Esophagus squamous epithelium (tissue), 5 donors: ENCODE measurements around the gene EPHA2. TPM values are rescaled to one million over a fixed set of nuclear protein-coding genes. Genes with fewer than 3 reads are reported as not detected.

Experiments
- DNase-seq: peaks from one replicate; lab custom pipeline; 2025; lab: John Stamatoyannopoulos, UW
- H3K27ac ChIP-seq, 4 donors: fragments of 200-600 bp; sonication (generic); one replicate each; pipeline ENCODE4 v1.5.1; 2016 to 2019; ENCODE audit warnings: mild to moderate bottlenecking in 1 of 4
- H3K27me3 ChIP-seq, 4 donors: fragments of 200-600 bp; sonication (generic); 1 replicate in 3 of 4; 2 replicates in 1 of 4; pipeline versions ENCODE4 v1.5.1 to v1.6.0; 2017 to 2021; ENCODE audit warnings: antibody characterized with exemption in 1 of 4
- H3K36me3 ChIP-seq, 3 donors: fragments of 200-600 bp; sonication (generic); one replicate each; pipeline ENCODE4 v1.5.1; 2016 to 2019
- H3K4me1 ChIP-seq, 3 donors: fragments of 200-600 bp; sonication (generic); one replicate each; pipeline ENCODE4 v1.5.1; 2017 to 2019
- H3K4me3 ChIP-seq, 4 donors: fragments of 200-600 bp; sonication (generic); 1 replicate in 3 of 4; 2 replicates in 1 of 4; pipeline ENCODE4 v1.5.1; 2016 to 2019; ENCODE audit warnings: mild to moderate bottlenecking in 2 of 4, moderate library complexity in 1 of 4
- H3K9me3 ChIP-seq, 3 donors: fragments of 200-600 bp; sonication (generic); one replicate each; pipeline ENCODE4 v1.5.1; 2016 to 2019
- CTCF ChIP-seq, 6 experiments: fragments of 450-650 bp in 4 of 6; fragments of 200-600 bp in 2 of 6; sonication (generic) in 2 of 6; IDR thresholded peaks; one replicate each; pipeline ENCODE4 v1.5.1; 2016 to 2019; ENCODE audit warnings: antibody characterized with exemption in 6 of 6, mild to moderate bottlenecking in 4 of 6, moderate library complexity in 4 of 6
- POLR2A ChIP-seq, 4 donors: fragments of 450-650 bp; IDR thresholded peaks; one replicate each; pipeline ENCODE4 v1.6.1; 2017; ENCODE audit warnings: antibody characterized with exemption in 4 of 4, mild to moderate bottlenecking in 4 of 4, moderate library complexity in 3 of 4
- WGBS, 2 donors: methylation state at CpG; one replicate each; pipeline ENCODE4 v1.1.5; 2018; 5-methylcytosine and 5-hydroxymethylcytosine counted together
- intact Hi-C: fragments of 100-400 bp; cut with DNase I; formaldehyde crosslinking; loops from one replicate; pipeline ENCODE4 v1.15.0; 2022
- total RNA-seq, 4 donors: library from RNA; depleted of rRNA; stranded (reverse); fragments of >200 nt; gene quantifications; one replicate each; pipeline ENCODE4 v1.1.0, GENCODE V29; 2016
- donor health status: DM: yes; HTN: yes; CAD: no.

EPHA2 gene
- total RNA-seq, 4 donors from 2014 or later, result 87.5 to 225 (median 137) TPM

- 82% methylated on average over 4 of the region's 11 CpGs; no CpG with 5 or more reads in 1 of the 2 donors for whole genome bisulfite sequencing, 2 donors
- H3K27me3 ChIP-seq, result no peaks in the 10 kb centered on the region
- intact Hi-C loops, result no loop called here
- H3K27ac ChIP-seq, result peak overlapping the region in 3 of 4 donors; percentile 55 to 79 (median 79)
- H3K4me3 ChIP-seq, result no peak overlapping the region
- DNase-seq, result no peak
- TF ChIP-seq CTCF (IDR thresholded peaks at IDR 0.05), result peak in 1 of 6 experiments; percentile 6
- no peak for TF ChIP-seq POLR2A (IDR thresholded peaks at IDR 0.05)
- H3K9me3 ChIP-seq, result no peaks in the 10 kb centered on the region
- H3K4me1 ChIP-seq, result peaks cover 12 to 80% (median 39%) of the 10 kb centered on the region in 3 donors
- peaks cover 19 to 67% (median 27%) of the 10 kb centered on the region in 3 donors for H3K36me3 ChIP-seq
These were observed 30.8 kb downstream of the EPHA2 start for GRCh38 chr1:16125088-16125470.

- Histone ChIP-seq H3K4me3 (no peak overlapping the region), H3K27me3 (no peaks in the 10 kb centered on the region), H3K27ac (peak overlapping the region; percentile 55 to 79 (median 76)), H3K36me3 (peaks cover 19 to 62% (median 27%) of the 10 kb centered on the region in 3 donors), H3K9me3 (no peaks in the 10 kb centered on the region), H3K4me1 (peaks cover 12 to 80% (median 39%) of the 10 kb centered on the region in 3 donors)
- no peak for TF ChIP-seq POLR2A (IDR thresholded peaks at IDR 0.05)
- TF ChIP-seq CTCF (IDR thresholded peaks at IDR 0.05), result no peak
- no peak for DNase-seq
- intact Hi-C loops, result no loop called here
- 76 to 83% methylated on average over 11 to 12 of the region's 18 CpGs for WGBS, 2 donors
These were observed 31.3 kb downstream of the EPHA2 start for GRCh38 chr1:16124377-16125087.

DNA sequence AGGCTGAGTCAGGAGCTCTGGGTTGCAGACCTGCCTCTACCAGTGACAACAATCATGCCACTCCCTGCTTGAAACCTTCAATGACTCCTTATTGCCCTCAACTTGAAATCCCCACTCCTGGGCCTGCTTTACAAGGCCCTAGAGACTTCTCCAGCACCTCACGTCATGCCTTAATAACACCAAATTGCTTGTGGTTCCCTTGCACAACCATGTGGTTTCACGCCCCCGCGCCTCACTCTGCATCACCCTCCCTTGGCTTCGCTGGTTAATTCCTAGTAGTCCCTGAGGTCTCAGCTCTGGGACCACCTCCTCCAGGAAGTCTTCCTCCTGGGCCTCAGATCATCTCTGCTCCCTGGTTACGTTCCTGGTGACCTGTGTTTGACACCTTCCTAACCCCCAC lies 33.0 kb downstream of the EPHA2 start:
- TF ChIP-seq CTCF (IDR thresholded peaks at IDR 0.05) (no peak), POLR2A (IDR thresholded peaks at IDR 0.05) (no peak)
- no peak for DNase-seq
- peak overlapping the region; percentile 72 to 79 (median 76) for H3K27ac ChIP-seq

DNA sequence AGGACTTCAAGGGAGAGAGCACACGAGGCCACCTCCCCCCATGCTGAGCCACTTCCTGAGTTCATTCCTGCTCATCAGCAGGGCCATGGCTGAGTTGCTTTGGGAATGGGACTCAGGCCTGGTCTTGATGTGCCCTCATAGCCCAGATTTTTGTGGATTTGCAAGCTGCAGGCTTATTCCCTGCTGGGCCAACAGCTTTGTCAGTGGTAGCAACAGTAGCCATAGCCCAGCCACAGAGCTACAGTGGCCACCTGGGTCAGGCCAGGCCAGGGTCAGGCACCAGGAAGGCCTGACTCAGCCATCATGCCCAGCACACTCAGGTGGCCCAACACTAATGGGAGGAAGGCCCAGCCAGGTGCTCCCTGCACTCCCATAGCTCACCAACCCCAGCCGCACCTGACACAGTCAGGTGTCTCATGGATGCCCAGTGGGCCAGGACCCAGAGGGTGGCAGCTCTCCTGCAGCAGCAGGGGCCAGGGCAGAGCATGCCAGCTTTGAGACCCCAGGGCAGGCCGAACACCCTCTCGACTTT lies 33.5 kb downstream of the EPHA2 start:
- no CpG with 5 or more reads among the region's 4 CpGs for WGBS, 2 donors
- Histone ChIP-seq H3K9me3 (no peaks in the 10 kb centered on the region), H3K36me3 (peaks cover 8 to 40% (median 19%) of the 10 kb centered on the region in 3 donors), H3K4me3 (no peak overlapping the region), H3K4me1 (peaks cover 12 to 72% (median 39%) of the 10 kb centered on the region in 3 donors), H3K27ac (peak overlapping the region; percentile 72 to 79 (median 76)), H3K27me3 (no peaks in the 10 kb centered on the region)
- intact Hi-C loops, result no loop called here
- no peak for TF ChIP-seq CTCF (IDR thresholded peaks at IDR 0.05)
- no peak for TF ChIP-seq POLR2A (IDR thresholded peaks at IDR 0.05)
- no peak for DNase-seq

More for the DNA sequence above, 33.0 kb downstream of the EPHA2 start:
- peaks cover 11 to 45% (median 23%) of the 10 kb centered on the region in 3 donors for H3K36me3 ChIP-seq
- 19 to 31% methylated on average over 5 to 6 of the region's 6 CpGs for WGBS, 2 donors
- intact Hi-C loops, result no loop called here
- H3K9me3 ChIP-seq, result no peaks in the 10 kb centered on the region
- no peak overlapping the region for H3K4me3 ChIP-seq
- H3K27me3 ChIP-seq, result no peaks in the 10 kb centered on the region
- peaks cover 12 to 77% (median 39%) of the 10 kb centered on the region in 3 donors for H3K4me1 ChIP-seq

- Histone ChIP-seq H3K9me3 (no peaks in the 10 kb centered on the region), H3K36me3 (peaks cover 0 to 26% (median 6%) of the 10 kb centered on the region in 3 donors), H3K4me1 (peaks cover 12 to 57% (median 36%) of the 10 kb centered on the region in 3 donors), H3K27me3 (no peaks in the 10 kb centered on the region), H3K27ac (peak overlapping the region in 2 of 4 donors; percentile 79), H3K4me3 (no peak overlapping the region)
- TF ChIP-seq CTCF (IDR thresholded peaks at IDR 0.05) (no peak), POLR2A (IDR thresholded peaks at IDR 0.05) (no peak)
- no peak for DNase-seq
- intact Hi-C loops, result no loop called here
- WGBS, 2 donors, result 51 to 54% methylated on average over 4 of the region's 4 CpGs
These were observed 34.9 kb downstream of the EPHA2 start for GRCh38 chr1:16120940-16121410.
